Activated CD4-positive, alpha-beta memory T cell treated with anti-CD3 and anti-CD28 coated beads for 36 hours (primary cell): ENCODE results near the gene SHROOM2. TPM values are rescaled to one million over a fixed set of nuclear protein-coding genes. Genes with fewer than 3 reads are reported as not detected.

Experiments used
- CTCF ChIA-PET: fragments of 350-600 bp; sonication (Branson Sonifier 250); formaldehyde crosslinking; loops from one replicate; lab custom pipeline; 2021; ENCODE audit warnings: antibody characterized with exemption, inconsistent platforms; lab: Charles Lee
- POLR2A ChIA-PET: fragments of 350-600 bp; sonication (Branson Sonifier 250); formaldehyde crosslinking; loops from one replicate; lab custom pipeline; 2021; ENCODE audit warnings: antibody characterized with exemption; lab: Charles Lee
- DNase-seq: peaks from one replicate; pipeline ENCODE4 v3.0.0-alpha.2; 2020
- H3K27ac Mint-ChIP-seq: one replicate; pipeline ENCODE4 v1.8.0; 2021; ENCODE audit warnings: mixed read lengths
- H3K27me3 Mint-ChIP-seq: one replicate; pipeline ENCODE4 v1.8.0; 2021; ENCODE audit warnings: mixed read lengths
- H3K36me3 Mint-ChIP-seq: one replicate; pipeline ENCODE4 v1.8.0; 2021; ENCODE audit warnings: mixed read lengths
- H3K4me1 Mint-ChIP-seq: one replicate; pipeline ENCODE4 v1.8.0; 2021; ENCODE audit warnings: low read depth, mixed read lengths
- H3K4me3 Mint-ChIP-seq: one replicate; pipeline ENCODE4 v1.8.0; 2021; ENCODE audit warnings: mild to moderate bottlenecking, mixed read lengths
- H3K9me3 Mint-ChIP-seq: one replicate; pipeline ENCODE4 v1.8.0; 2021; ENCODE audit warnings: mixed read lengths
- intact Hi-C: fragments of 100-400 bp; cut with micrococcal nuclease; formaldehyde crosslinking; loops from one replicate; pipeline ENCODE4 v1.15.1; 2023
- total RNA-seq, 2 experiments: library from RNA; stranded (reverse); gene quantifications; one replicate each; pipeline ENCODE4 v1.2.3, GENCODE V29; 2021

Gene SHROOM2
- total RNA-seq, 2 experiments from 2014 or later: not detected

- H3K36me3 Mint-ChIP-seq: no peaks in the 10 kb centered on the region
- peaks cover 7% of the 10 kb centered on the region for H3K4me1 Mint-ChIP-seq
- ChIA-PET CTCF (interaction anchor here (1.3 to 3.7 kb wide), 2 partner anchors 118 to 241 kb away, joined by 3 to 15 read pairs; no protein-coding TSS in a partner anchor), POLR2A (no interaction called here)
- H3K27ac Mint-ChIP-seq: no peak overlapping the region
- no peak for DNase-seq
- H3K27me3 Mint-ChIP-seq: peaks cover 13% of the 10 kb centered on the region
- no peaks in the 10 kb centered on the region for H3K9me3 Mint-ChIP-seq
- intact Hi-C loops: no loop called here
- no peak overlapping the region for H3K4me3 Mint-ChIP-seq
Measured at GRCh38 chrX:9878146-9878820, 92.1 kb downstream of the SHROOM2 start.

- no peaks in the 10 kb centered on the region for H3K9me3 Mint-ChIP-seq
- intact Hi-C loops: no loop called here
- peaks cover 11% of the 10 kb centered on the region for H3K27me3 Mint-ChIP-seq
- CTCF ChIA-PET: interaction anchor here (1.3 kb wide), 1 partner anchor 240 kb away, joined by 5 read pairs; no protein-coding TSS in a partner anchor
- H3K36me3 Mint-ChIP-seq: no peaks in the 10 kb centered on the region
- no peak overlapping the region for H3K27ac Mint-ChIP-seq
- H3K4me3 Mint-ChIP-seq: no peak overlapping the region
- H3K4me1 Mint-ChIP-seq: peaks cover 3% of the 10 kb centered on the region
- DNase-seq: no peak
- POLR2A ChIA-PET: no interaction called here
Measured at GRCh38 chrX:9880237-9880636, 94.0 kb downstream of the SHROOM2 start.

GRCh38 chrX:9880870-9881269, 94.6 kb downstream of the SHROOM2 start:
- ChIA-PET CTCF (no interaction called here), POLR2A (no interaction called here)
- H3K36me3 Mint-ChIP-seq: no peaks in the 10 kb centered on the region
- intact Hi-C loops: no loop called here
- H3K27ac Mint-ChIP-seq: no peak overlapping the region
- H3K27me3 Mint-ChIP-seq: peaks cover 5% of the 10 kb centered on the region
- no peak for DNase-seq
- H3K9me3 Mint-ChIP-seq: no peaks in the 10 kb centered on the region
- peaks cover 1% of the 10 kb centered on the region for H3K4me1 Mint-ChIP-seq
- no peak overlapping the region for H3K4me3 Mint-ChIP-seq

GRCh38 chrX:9882669-9883446, 96.6 kb downstream of the SHROOM2 start:
- H3K27ac Mint-ChIP-seq: no peak overlapping the region
- H3K36me3 Mint-ChIP-seq: no peaks in the 10 kb centered on the region
- POLR2A ChIA-PET: no interaction called here
- no peak for DNase-seq
- CTCF ChIA-PET: no interaction called here
- H3K4me3 Mint-ChIP-seq: no peak overlapping the region
- H3K4me1 Mint-ChIP-seq: peaks cover 1% of the 10 kb centered on the region
- H3K9me3 Mint-ChIP-seq: no peaks in the 10 kb centered on the region
- intact Hi-C loops: no loop called here
- peaks cover 5% of the 10 kb centered on the region for H3K27me3 Mint-ChIP-seq

GRCh38 chrX:9884031-9884779, 98.0 kb downstream of the SHROOM2 start:
- no peak overlapping the region for H3K27ac Mint-ChIP-seq
- POLR2A ChIA-PET: no interaction called here
- no peak overlapping the region for H3K4me3 Mint-ChIP-seq
- H3K27me3 Mint-ChIP-seq: peaks cover 5% of the 10 kb centered on the region
- H3K36me3 Mint-ChIP-seq: no peaks in the 10 kb centered on the region
- H3K9me3 Mint-ChIP-seq: no peaks in the 10 kb centered on the region
- H3K4me1 Mint-ChIP-seq: peaks cover 1% of the 10 kb centered on the region
- CTCF ChIA-PET: interaction anchor here (1.2 to 1.5 kb wide), 3 partner anchors 111 to 236 kb away, joined by 3 to 5 read pairs (median 5); no protein-coding TSS in a partner anchor
- no peak for DNase-seq
- intact Hi-C loops: loop anchor here (2.0 kb wide), 1 partner anchor 111 kb away; no protein-coding TSS in a partner anchor

GRCh38 chrX:9885150-9885549, 98.9 kb downstream of the SHROOM2 start:
- POLR2A ChIA-PET: no interaction called here
- CTCF ChIA-PET: interaction anchor here (0.8 kb wide), 1 partner anchor 112 kb away, joined by 3 read pairs; no protein-coding TSS in a partner anchor

GRCh38 chrX:9887659-9888297, 101.5 kb downstream of the SHROOM2 start:
- H3K27ac Mint-ChIP-seq: no peak overlapping the region
- H3K9me3 Mint-ChIP-seq: no peaks in the 10 kb centered on the region
- H3K4me3 Mint-ChIP-seq: no peak overlapping the region
- peaks cover 1% of the 10 kb centered on the region for H3K4me1 Mint-ChIP-seq
- intact Hi-C loops: no loop called here
- no peaks in the 10 kb centered on the region for H3K36me3 Mint-ChIP-seq
- no peak for DNase-seq
- POLR2A ChIA-PET: no interaction called here
- peaks cover 5% of the 10 kb centered on the region for H3K27me3 Mint-ChIP-seq
- CTCF ChIA-PET: interaction anchor here (1.1 to 2.2 kb wide), 2 partner anchors 104 to 232 kb away, joined by 3 to 6 read pairs; no protein-coding TSS in a partner anchor

More at GRCh38 chrX:9885150-9885549, 98.9 kb downstream of the SHROOM2 start:
- Mint-ChIP-seq H3K4me3 (no peak overlapping the region), H3K4me1 (peaks cover 1% of the 10 kb centered on the region), H3K27me3 (peaks cover 5% of the 10 kb centered on the region), H3K27ac (no peak overlapping the region), H3K9me3 (no peaks in the 10 kb centered on the region), H3K36me3 (no peaks in the 10 kb centered on the region)
- DNase-seq: peak; percentile 69
- intact Hi-C loops: loop anchor here (1.0 to 2.0 kb wide), 2 partner anchors 110 to 234 kb away; no protein-coding TSS in a partner anchor

GRCh38 chrX:9888953-9889470, 102.8 kb downstream of the SHROOM2 start:
- DNase-seq: no peak
- Mint-ChIP-seq H3K27me3 (peaks cover 3% of the 10 kb centered on the region), H3K36me3 (no peaks in the 10 kb centered on the region), H3K4me1 (peaks cover 1% of the 10 kb centered on the region), H3K9me3 (no peaks in the 10 kb centered on the region), H3K27ac (no peak overlapping the region), H3K4me3 (no peak overlapping the region)
- ChIA-PET CTCF (interaction anchor here (0.7 kb wide), 2 partner anchors 11 to 231 kb away, joined by 3 read pairs; no protein-coding TSS in a partner anchor), POLR2A (no interaction called here)
- intact Hi-C loops: no loop called here

GRCh38 chrX:9890681-9891091, 104.5 kb downstream of the SHROOM2 start:
- ChIA-PET CTCF (no interaction called here), POLR2A (no interaction called here)
- Mint-ChIP-seq H3K36me3 (no peaks in the 10 kb centered on the region), H3K9me3 (no peaks in the 10 kb centered on the region), H3K4me1 (no peaks in the 10 kb centered on the region), H3K27ac (no peak overlapping the region), H3K4me3 (no peak overlapping the region), H3K27me3 (peaks cover 3% of the 10 kb centered on the region)
- no peak for DNase-seq
- intact Hi-C loops: no loop called here

GRCh38 chrX:9895225-9895912, 109.1 kb downstream of the SHROOM2 start:
- Mint-ChIP-seq H3K27ac (no peak overlapping the region), H3K4me3 (no peak overlapping the region), H3K27me3 (peaks cover 7% of the 10 kb centered on the region), H3K9me3 (no peaks in the 10 kb centered on the region), H3K4me1 (peaks cover 16% of the 10 kb centered on the region), H3K36me3 (no peaks in the 10 kb centered on the region)
- POLR2A ChIA-PET: no interaction called here
- intact Hi-C loops: no loop called here
- CTCF ChIA-PET: no interaction called here
- DNase-seq: no peak

- no peak for DNase-seq
- Mint-ChIP-seq H3K4me1 (peaks cover 23% of the 10 kb centered on the region), H3K9me3 (no peaks in the 10 kb centered on the region), H3K27ac (no peak overlapping the region), H3K27me3 (peaks cover 13% of the 10 kb centered on the region), H3K4me3 (no peak overlapping the region), H3K36me3 (no peaks in the 10 kb centered on the region)
- ChIA-PET POLR2A (no interaction called here), CTCF (interaction anchor here (1.1 kb wide), 1 partner anchor 222 kb away, joined by 4 read pairs; no protein-coding TSS in a partner anchor)
- intact Hi-C loops: no loop called here
Measured at GRCh38 chrX:9897761-9898161, 111.5 kb downstream of the SHROOM2 start.
